Endothelial cell of umbilical vein (primary cell): Measurements from ENCODE around the gene SSBP3.

Experiments used
- EZH2 ChIP-seq: IDR thresholded peaks from 2 replicates; pipeline ENCODE4 v1.6.1; 2012; ENCODE audit warnings: borderline replicate concordance, low read depth, mild to moderate bottlenecking, moderate library complexity, low read length, inconsistent platforms; ENCODE audit not compliant: severe bottlenecking
- POLR2A ChIP-seq: IDR thresholded peaks from 2 replicates; pipeline ENCODE4 v1.6.1; 2012; ENCODE audit warnings: low read depth, mild to moderate bottlenecking, control low read depth, low read length
- POLR2AphosphoS5 ChIP-seq: IDR thresholded peaks from 2 replicates; pipeline ENCODE4 v1.6.1; 2012; ENCODE audit warnings: low read depth, mild to moderate bottlenecking, control low read depth, low read length, moderate library complexity; ENCODE audit not compliant: insufficient read depth
- TF ChIP-seq, protein P1 (sequence below), 2 donors: IDR thresholded peaks; 1 replicate in 1 of 2; 2 replicates in 1 of 2; pipeline ENCODE4 v1.5.1; 2011; ENCODE audit warnings: low read length in 2 of 2, mild to moderate bottlenecking in 2 of 2, moderate library complexity in 2 of 2, control low read depth in 1 of 2, inconsistent platforms in 1 of 2, low read depth in 1 of 2; ENCODE audit not compliant: insufficient read depth in 1 of 2; ENCODE audit errors: extremely low read depth in 1 of 2

DNA sequence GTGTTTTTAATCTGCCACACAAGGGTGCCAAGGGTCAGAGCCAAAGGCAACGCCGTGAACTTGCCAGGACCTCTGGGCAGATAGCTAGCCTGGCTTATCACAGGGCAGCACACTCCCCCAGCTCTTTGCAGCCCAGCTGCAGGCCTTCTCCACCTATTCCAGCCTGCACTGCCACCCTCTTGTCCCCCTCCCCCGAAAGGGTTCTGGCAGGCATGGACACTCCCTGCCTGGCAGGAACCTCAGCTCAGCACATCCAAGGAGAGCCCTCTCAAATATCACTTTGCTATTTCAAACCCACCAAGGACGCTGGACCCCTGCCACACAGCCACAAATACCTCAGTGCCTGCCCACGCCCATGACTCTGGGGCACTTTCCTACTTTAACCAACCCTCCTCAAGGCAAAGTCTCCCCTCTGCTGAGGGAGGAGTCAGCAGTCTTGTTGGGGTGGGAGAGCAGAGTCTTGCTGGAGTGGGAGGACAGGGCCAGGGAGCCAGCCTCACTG lies 9.1 kb downstream of the SSBP3 start:
- TF ChIP-seq, protein P1, sequence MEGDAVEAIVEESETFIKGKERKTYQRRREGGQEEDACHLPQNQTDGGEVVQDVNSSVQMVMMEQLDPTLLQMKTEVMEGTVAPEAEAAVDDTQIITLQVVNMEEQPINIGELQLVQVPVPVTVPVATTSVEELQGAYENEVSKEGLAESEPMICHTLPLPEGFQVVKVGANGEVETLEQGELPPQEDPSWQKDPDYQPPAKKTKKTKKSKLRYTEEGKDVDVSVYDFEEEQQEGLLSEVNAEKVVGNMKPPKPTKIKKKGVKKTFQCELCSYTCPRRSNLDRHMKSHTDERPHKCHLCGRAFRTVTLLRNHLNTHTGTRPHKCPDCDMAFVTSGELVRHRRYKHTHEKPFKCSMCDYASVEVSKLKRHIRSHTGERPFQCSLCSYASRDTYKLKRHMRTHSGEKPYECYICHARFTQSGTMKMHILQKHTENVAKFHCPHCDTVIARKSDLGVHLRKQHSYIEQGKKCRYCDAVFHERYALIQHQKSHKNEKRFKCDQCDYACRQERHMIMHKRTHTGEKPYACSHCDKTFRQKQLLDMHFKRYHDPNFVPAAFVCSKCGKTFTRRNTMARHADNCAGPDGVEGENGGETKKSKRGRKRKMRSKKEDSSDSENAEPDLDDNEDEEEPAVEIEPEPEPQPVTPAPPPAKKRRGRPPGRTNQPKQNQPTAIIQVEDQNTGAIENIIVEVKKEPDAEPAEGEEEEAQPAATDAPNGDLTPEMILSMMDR (IDR thresholded peaks at IDR 0.05; ENCODE audit: extremely low read depth in 1 of 2, insufficient read depth in 1 of 2, low read depth in 1 of 2, low read length in 2 of 2): no peak
- TF ChIP-seq POLR2A: no peak
- TF ChIP-seq EZH2: no peak
- no peak for TF ChIP-seq POLR2AphosphoS5
